Hematopoietic multipotent progenitor cell (in vitro differentiated cells): ENCODE data around the gene HCAR3. TPM values are rescaled to one million over a fixed set of nuclear protein-coding genes. Genes with fewer than 3 reads are reported as not detected.
"Not testable (repeated sequence)": the region's sequence is repeated elsewhere in the genome, so short reads cannot be mapped to it uniquely, and the experiment has no call there.

Source experiments
- DNase-seq, 3 donors: peaks; one replicate each; pipeline ENCODE4 v3.0.0-alpha.2; 2011 to 2015; ENCODE audit warnings: low read depth in 2 of 3, low spot score in 2 of 3
- small RNA-seq: library from RNA; depleted of rRNA; stranded (forward); fragments of <200 nt; gene quantifications from one replicate; pipeline ENCODE3, GENCODE V24; 2012
- total RNA-seq: library from RNA; depleted of rRNA; stranded (reverse); fragments of >200 nt; gene quantifications from one replicate; pipeline ENCODE4 v1.2.3, GENCODE V29; 2012

Gene HCAR3
- total RNA-seq, 1 donor: under 0.01 TPM

GRCh38 chr12:122676781-122677180 is 39.8 kb downstream of the HCAR3 start:
- not testable (repeated sequence) for DNase-seq

GRCh38 chr12:122676015-122676414 is 40.6 kb downstream of the HCAR3 start:
- DNase-seq: not testable (repeated sequence)

DNA sequence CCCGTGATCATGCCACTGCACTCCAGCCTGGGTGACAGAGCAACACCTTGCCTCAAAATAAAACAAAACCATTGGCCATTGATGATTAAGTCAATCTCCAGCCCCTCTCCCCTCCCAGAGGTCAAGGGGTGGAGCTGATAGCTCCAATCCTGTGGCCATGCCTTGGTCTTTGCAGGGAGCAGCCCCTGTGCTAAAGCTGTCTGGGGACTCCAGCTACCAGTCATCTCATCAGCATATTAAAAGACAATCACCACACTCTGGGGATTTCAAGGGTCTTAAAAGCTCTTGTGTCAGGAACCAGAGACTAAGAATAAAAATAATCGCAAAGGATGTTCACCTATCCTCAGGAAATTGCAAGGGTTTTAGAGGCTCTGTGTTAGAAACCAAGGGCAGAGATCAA is 44.1 kb downstream of the HCAR3 start:
- no peak for DNase-seq

GRCh38 chr12:122669397-122670070 is 47.1 kb downstream of the HCAR3 start:
- no peak for DNase-seq

DNA sequence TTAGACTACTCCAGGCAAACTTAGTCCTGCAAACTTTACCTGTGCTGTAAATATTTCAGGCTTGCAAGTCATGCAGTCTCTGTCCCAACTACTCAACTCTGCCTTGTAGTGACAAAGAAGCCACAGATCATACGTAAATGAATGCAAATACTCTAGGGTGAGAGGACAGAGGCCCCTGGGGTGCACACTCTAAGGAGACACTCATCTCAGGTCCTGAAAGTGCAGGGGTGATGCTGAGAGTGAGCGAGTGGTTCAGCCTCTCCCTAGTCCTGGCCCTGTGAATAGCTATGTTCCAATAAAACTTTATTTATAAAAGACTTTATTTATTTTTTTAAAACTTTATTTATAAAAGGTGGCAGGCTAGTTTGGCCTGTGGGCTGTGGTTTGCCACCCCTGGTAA is 48.3 kb downstream of the HCAR3 start:
- no peak for DNase-seq

- DNase-seq: no peak
These were observed 50.9 kb downstream of the HCAR3 start for GRCh38 chr12:122665759-122666158.

- peak in 1 of 3 donors; percentile 11 for DNase-seq
These were observed 51.3 kb downstream of the HCAR3 start for GRCh38 chr12:122665349-122665748.

Small RNAs within 50 kb of the gene (small RNA-seq; reads per million reads assigned to genes)
- not detected for gene AC026333.2

Other genes starting within 250 kb of the HCAR3 start
- gene ZCCHC8, start 215.9 kb downstream of the HCAR3 start, total RNA-seq: 16.4 TPM
- 41.7 TPM for gene RSRC2, start 189.9 kb downstream of the HCAR3 start, total RNA-seq
- gene KNTC1, start 189.6 kb downstream of the HCAR3 start, total RNA-seq: 24.8 TPM
- under 0.01 TPM for gene HCAR2, start 13.5 kb downstream of the HCAR3 start, total RNA-seq
- 0.27 TPM for gene HCAR1, start 14.0 kb upstream of the HCAR3 start, total RNA-seq
- gene DENR, start 36.0 kb upstream of the HCAR3 start, total RNA-seq: 22.4 TPM
- 1.9 TPM for gene CCDC62, start 57.8 kb upstream of the HCAR3 start, total RNA-seq
- gene HIP1R, start 118.6 kb upstream of the HCAR3 start, total RNA-seq: 34.7 TPM
- gene VPS37B, start 179.3 kb upstream of the HCAR3 start, total RNA-seq: 105 TPM
- gene ABCB9, start 249.7 kb upstream of the HCAR3 start, total RNA-seq: 9.2 TPM